ENCODE measurements around the gene NOL4L.

NOL4L gene

DNA sequence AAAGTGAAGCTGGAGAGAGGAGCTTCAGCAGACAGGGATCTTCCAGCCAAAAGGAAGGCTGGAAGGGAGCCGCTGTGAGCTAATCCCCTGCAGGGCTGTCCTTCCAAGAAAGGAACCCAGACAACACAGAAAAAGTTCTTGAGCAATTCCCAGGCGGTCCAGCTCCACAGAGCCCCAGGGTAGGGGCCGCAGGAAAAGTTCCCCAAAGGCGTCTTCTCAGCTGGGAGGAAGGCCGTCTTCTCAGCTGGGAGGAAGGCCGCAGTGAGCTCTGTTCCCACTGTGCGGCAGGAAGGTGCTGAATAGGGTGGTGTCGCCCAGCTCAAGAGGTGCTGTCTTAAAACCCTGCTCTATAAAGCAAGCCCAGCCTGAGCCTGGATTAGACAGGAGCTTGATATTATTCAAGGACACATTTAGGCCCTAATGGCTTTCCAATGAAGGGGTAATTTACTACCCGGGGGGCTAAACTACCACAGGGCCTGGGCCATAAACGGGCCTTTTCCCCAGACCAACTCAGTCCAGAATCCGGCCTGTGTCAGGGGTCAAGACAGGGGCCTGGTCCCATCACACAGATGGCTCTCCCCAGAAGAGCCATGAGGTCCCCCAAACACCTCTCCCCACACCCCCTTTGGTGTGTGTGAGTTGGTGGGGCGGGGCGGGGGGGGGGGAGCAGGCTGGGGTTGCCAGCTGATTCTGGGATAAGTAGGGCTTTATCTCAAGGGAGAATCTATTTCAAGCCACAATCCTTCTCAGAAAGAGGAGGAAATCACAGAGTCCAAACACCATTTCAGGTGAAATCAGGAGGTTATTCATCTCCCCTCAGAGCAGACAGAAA, 103.6 kb downstream of the NOL4L start:
- DNase-seq: no peak

DNA sequence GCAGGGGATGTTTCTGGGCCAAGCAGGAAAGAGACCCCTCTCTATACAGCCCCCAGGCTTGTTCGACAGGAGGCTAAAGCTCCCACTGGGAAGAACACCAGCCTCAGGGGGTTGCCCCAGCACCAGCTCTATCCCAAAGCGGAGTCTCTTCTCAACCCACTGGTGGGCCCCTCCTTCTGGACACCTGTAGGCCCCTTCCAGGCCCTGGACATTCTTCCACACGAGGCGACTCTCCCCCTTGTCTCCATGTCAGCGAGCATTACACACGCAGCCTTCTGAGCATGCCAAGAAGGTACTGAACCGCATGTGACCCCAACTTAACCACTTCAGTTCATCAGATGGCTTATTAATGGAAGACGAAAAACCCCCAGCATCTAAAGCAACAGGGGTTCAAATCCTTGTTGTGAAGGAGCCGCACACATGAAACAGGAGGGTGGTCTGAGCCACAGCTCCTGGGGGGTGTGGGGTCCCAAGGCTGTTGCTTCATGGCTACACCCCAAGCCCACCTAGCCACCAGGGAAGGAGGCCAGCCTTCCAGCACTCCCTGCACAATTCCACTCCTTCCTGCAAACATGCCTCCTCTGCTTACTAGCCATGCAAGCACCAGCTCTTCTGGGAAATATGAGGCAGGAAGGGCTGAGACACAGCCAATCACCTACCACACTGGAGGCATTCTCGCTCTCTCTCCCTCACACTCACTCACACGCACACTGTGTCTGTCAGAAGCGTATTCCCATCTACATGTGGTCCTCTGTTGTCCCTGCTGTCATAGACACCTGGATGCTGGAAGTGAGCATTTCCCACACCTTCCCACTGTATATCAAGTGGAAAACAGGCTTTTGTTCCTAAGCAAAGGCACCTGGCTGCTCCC, 104.5 kb downstream of the NOL4L start:
- DNase-seq: no peak

DNA sequence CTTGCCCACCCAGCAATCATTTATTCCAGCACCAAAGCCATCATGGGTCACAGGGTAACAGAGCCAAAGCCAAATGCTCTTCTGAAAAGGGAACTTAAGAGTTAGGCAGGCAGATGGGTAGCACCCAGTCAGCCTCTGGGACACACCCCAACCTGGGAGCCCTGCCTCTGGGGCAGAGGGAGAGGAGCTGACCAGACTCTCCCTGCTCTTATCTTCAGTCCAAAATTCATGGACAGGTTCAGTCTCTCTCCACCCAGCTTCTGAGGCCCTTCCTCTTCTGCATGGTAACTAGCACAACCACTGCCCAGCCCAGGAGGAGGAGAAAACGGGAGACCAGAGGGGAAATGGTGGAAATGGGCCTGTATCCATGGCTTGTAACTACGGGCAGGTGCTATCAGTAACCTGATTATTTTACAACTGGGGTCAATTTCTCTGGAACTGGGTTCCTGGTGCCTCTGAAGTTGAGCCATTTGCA, 105.4 kb downstream of the NOL4L start:
- DNase-seq: no peak

DNA sequence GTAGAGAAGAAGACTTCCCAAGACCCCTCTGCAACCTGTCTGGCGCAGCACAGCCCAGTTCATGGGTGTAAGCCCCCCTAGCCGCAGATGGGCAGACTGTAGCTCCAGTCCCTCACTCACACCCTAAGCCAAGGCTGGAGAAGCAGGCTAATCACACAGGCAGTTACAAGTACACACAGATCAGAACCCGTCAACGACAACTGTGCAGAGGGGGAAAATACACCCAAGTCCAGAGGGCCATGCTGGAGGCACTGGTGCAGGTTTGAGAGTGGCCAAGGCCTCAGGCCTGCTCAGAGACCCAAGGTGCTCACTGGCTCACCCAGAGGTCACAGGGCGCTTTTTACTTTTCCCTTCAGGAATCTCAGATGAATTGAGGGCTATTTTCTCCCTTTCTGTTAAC, 106.1 kb downstream of the NOL4L start:
- DNase-seq: no peak

GRCh38 chr20:32478576-32478975, 106.6 kb downstream of the NOL4L start:
- no peak for DNase-seq

- DNase-seq: no peak
Measured at GRCh38 chr20:32477594-32478512, 107.3 kb downstream of the NOL4L start.

DNA sequence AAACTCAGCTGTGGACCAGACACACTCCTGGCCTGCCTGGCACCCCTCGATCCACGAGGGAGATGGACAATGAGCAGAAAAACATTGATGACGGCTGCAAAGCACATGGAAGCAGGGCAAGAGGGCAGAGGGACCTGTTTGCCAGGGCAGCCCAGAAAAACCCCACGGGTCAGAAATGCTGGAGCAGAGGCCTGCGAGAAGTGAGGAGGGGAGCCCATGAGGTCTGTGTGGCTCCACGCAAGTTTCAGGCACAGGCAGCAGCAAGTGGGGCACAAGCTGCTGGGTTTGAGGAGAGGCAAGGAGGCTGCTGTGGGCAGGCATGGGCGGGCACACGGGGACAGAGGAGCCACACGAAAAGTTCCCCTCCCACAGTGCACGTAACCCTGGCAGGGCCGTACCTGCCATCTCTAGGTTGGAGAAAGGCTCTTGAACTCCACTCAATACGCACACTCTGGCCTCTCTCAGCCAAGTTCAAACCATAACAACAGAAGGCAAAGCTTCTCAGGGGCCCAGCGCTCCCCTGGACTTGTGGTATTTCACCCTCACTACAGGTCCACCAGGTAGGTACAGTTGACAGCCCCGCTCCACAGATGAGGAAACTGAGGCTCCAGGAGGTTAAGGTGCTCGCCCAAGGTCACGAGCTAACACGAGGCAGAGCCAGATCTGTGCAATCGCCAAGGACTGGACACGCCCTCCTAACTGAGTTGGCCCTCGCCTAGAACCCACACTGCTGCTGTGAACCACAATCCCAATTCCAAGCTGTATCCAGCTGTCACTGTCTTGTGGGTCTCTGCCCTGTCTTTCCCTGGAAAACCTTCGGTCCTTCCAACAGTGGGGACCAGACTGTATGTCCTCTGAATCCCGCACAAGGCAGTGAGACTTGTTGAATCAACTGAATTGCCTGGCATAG, 108.2 kb downstream of the NOL4L start:
- no peak for DNase-seq

GRCh38 chr20:32474967-32475811, 109.9 kb downstream of the NOL4L start:
- DNase-seq: no peak

DNA sequence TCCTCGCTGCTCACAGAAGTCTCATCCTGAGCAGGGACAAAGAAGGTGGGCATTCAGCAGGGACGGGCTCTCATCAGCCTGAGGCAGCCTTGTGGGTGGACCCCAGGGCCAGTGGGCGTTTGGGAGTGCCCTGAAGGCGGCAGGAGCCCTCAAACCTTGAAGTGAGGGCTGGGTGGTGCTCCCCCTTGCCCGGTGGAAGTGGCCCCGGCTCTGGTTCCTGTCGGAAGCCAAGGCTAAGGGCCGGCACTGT, 110.5 kb downstream of the NOL4L start:
- no peak for DNase-seq

- DNase-seq: no peak
Measured at GRCh38 chr20:32474009-32474716, 111.0 kb downstream of the NOL4L start.

- DNase-seq: no peak
Measured at GRCh38 chr20:32473231-32474008, 111.7 kb downstream of the NOL4L start.

DNA sequence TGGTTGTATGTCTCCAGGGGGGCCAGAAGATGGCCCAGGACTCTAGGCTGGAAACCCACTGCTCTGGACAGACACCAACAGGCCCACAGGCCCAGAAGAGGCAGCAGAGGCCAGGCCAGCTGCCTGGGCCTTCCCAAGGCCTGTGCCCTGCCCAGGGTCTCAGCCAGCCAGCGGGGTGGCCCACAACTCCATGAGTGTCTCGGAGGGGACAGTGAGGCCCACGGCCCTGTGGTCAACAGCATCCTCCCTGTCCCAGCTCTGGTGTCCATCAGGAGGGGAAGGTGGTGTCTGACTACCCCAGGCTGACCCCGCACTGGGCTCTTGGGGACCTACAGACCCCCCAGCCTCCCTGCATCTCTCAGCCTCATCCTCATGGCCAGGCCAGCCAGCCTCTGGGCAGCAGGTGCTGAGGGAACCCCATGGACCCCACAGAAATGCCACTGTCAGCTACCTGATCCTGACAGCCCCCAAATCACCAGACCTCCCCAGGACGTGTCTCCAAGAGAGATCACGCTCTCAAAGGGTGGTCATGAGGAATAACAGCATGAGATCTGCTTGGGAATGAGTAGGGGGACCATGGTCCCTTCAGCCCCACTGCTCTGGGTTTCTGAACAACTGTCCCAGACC, 112.4 kb downstream of the NOL4L start:
- no peak for DNase-seq

DNA sequence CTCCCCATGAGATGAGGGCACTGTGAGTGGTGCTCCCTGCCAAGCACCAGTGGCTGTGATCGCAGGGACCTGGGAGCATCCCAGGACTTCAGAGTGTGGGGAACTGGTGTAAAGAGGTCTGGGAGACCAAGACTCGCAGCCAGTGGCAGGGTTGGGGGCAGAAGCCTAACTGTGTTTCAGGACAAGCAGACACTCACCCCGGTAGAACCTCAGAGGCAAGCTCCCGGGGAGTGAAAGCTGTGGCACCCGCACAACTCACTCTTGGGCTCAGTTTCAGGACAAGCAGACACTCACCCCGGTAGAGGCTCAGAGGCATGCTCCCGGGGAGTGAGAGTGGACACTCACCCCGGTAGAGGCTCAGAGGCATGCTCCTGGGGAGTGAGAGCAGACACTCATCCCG, 114.2 kb downstream of the NOL4L start:
- no peak for DNase-seq

DNA sequence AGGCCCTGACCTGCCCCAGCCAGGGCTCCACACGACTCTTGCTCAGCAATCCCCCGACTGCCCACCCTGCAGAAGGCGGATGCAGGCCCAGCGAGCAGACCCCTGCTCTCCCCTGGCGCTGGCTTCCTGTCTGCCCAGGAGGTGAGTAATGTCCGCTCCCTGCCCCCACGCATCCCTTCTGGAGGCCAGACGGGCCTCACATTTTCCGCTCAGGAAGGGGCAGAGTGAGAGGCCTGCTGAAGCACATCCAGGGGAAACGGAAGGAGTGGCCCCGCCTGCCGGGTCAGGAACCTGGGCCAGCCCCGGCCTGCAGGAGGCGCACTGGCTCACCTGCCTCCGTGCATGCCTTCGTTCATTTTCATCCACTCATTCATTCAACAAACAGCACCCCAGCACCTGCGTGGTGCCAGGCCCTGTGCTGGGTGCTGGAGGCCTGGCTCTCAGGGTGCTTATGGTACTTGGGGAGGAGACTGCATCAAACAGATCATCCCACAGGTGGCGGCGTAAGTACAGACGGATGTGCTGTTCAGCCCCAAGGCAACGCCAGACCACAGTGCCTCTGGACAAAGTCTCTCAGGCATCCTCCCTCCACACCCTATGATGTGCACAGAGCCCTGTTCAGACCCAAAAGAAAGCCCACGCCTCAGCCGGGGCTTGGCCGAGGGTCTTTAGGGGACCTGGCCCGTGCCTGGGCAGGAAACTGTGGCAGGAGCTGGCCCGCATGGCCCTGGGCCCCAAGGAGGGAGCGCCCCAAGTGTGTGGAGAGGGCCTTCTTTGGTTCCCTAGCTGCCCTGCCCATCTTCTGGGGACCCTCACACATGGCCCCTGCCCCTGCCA, 114.9 kb downstream of the NOL4L start:
- no peak for DNase-seq

- DNase-seq: no peak
Measured at GRCh38 chr20:32468860-32469259, 116.3 kb downstream of the NOL4L start.

DNA sequence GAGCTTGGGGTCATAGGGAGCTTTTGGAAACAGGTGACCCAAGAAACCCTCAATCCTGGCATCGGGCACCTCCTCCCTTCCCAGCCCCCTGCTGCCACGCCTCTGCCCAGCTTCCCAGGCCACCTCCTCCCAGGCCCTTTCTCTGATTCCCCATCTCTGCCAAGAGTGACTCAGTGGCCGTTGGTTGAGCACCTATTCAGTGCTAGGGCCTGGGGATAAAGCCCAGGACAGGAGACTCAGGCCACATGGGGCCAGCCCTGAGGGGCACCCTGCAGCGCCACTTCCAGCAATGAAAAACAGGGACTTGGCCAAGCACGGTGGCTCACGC, 116.9 kb downstream of the NOL4L start:
- DNase-seq: no peak

GRCh38 chr20:32467506-32468312, 117.4 kb downstream of the NOL4L start:
- no peak for DNase-seq

Data from activated CD8-positive, alpha-beta memory T cell treated with anti-CD3 and anti-CD28 coated beads, Interleukin-2, amount 50 U/mL, for 48 hours (primary cell).